ENCODE measurements around the gene CCDC9B.
A peak's percentile ranks its signal among the peaks of the same experiment; 100 is the strongest.

The CCDC9B gene

GRCh38 chr15:40330368-40330836 is 10.3 kb downstream of the CCDC9B start:
- DNase-seq (ENCODE audit: low spot score): peak; percentile 74

DNA sequence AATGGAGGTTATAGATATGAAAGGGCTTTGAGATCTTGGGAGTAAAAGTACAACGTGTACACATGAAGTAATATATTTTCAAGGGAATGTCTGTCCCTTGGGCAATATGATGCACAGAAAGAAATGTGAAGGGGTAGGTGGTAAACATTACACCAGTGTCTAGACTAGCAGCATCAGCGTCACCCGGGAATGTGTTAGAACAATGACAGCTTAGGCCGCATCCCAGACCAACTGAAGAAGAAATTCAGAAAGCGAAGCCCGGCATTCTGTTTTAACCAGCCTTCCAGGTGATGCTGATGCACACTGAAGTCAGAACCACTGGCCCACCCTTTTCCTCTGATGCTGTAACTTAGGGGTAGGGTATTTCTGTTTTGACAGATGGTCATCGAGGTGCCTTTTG is 10.9 kb downstream of the CCDC9B start:
- no peak for DNase-seq (ENCODE audit: low spot score)

GRCh38 chr15:40328751-40329150 is 12.0 kb downstream of the CCDC9B start:
- DNase-seq (ENCODE audit: low spot score): no peak

DNA sequence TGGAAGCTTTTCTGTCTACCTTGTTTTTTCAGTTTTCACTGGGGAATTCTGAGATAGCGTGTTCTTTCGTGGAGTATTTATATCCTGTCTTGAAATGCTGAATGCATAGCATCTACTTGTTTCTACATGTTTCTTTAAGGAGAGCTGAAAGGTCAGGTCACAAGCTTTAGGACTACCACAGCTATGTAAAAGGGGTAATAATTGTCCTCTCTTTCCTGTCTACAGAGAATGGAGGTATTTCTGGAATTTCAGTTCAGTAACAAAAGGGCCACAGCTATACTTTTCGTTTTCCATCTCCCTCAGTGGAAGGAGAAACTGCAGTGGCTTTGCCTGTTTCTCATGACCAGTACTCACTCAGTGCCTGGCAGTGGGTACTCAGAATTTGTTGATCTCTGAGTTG is 12.6 kb downstream of the CCDC9B start:
- DNase-seq (ENCODE audit: low spot score): no peak

DNA sequence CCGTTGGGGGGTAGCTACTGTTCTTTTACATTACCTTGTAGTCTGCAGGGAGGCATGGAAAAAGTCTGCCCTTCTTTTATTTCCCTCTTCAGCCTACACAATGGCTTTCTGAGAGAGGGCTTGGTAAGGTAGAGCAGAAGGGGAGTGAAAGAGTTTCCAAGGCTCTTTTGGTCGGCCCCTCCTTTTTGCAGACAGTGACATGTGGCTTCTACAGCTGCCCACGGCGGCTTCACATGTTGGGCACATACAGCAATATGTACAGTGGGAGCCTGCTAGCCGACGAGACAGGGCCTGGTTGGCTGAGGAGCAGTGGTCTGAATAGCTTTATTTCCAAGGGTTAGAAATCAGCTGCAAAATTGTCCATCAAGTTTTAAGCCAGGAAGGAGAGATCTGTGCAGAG is 13.3 kb downstream of the CCDC9B start:
- no peak for DNase-seq (ENCODE audit: low spot score)

DNA sequence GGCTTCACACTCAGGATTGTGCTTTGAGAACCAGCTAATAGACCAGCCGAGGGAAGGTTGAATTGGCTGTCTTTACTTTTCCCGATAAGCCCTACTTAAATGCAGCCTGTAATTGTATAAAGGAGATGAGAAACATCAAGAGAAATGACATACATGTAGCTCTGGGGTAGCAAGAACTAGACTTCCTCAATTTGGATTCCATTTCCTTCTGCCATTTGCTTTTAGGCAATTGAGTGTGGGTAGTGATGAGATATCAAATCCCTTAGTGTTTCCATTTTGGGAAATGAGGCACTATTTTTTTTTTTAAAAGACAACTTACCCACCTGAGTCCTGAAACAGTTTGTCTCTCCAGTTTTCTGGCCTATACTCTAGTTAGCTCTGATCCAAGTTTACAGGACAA is 15.0 kb downstream of the CCDC9B start:
- DNase-seq (ENCODE audit: low spot score): no peak

DNA sequence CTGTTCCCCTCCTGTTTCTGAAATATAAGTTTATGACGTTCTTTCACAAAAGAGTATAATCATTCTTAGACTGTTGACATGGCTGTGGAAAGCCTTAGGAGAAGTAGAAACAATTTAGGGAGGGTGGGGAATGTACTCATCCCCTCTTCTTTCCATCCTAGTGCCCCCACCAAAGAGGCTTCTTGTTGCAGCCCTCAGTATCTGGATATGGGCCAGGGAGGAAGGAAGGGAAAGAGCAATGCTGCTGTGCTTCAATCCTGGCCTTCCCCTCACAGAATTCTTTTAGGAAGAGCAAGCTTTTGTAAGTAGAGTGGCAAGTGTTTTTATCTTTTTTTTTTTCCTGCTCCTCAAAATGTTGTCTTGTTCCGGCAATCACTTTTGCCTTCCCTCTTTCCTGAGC is 15.6 kb downstream of the CCDC9B start:
- DNase-seq (ENCODE audit: low spot score): no peak

DNA sequence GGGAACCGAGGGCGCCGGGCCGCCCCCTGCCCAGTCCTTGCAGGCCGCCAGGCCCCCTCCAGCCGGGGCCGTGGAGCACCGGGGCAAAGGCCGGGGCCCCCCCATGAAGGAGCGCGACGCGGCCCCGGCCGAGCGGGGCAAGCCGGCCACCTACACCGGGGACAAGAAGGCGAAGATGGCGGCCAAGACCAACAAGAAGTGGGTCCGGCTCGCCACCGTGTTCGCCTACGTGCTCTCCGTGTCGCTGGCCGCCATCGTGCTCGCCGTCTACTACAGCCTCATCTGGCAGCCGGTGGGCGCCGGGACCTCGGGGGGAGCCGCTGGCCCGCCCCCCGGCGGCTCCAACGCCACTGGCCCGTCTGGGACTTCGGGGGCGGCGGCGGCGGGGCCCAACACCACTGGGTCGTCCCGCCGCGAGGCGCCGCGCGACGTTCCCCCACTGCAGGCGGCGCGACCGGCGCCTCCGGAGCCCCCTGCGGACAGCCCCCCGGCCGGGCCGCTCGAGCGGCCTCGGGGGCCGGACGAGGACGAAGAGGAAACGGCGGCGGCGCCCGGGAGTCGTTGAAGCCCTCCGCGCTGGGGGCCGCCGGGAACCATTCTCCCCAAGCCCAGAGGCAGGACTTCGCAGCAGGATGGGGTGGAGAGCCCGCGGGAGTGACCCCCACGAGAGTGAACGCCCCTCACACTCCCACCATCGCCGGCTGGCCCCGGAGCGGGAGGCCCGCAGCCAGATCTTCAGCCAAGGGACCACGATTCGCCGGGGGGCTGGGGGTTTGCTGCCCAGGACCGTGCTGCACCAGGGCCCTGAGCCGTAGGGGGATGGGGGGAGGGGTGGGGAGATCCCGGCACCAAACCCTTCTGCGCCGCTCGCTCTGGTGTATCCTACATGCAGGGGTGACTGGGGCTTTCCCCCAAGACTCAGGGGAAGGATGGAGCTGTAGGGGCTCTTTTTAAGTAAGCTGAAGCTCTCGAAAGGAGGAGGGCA is 16.5 kb downstream of the CCDC9B start:
- no peak for DNase-seq (ENCODE audit: low spot score)

- DNase-seq (ENCODE audit: low spot score): peak; percentile 91
These were observed 17.3 kb downstream of the CCDC9B start, which contains the start of gene INAFM2 for GRCh38 chr15:40323239-40323952. Gene INAFM2 (plus strand): TSS chr15:40323692. CDS start chr15:40324056, 364 bp downstream.

DNA sequence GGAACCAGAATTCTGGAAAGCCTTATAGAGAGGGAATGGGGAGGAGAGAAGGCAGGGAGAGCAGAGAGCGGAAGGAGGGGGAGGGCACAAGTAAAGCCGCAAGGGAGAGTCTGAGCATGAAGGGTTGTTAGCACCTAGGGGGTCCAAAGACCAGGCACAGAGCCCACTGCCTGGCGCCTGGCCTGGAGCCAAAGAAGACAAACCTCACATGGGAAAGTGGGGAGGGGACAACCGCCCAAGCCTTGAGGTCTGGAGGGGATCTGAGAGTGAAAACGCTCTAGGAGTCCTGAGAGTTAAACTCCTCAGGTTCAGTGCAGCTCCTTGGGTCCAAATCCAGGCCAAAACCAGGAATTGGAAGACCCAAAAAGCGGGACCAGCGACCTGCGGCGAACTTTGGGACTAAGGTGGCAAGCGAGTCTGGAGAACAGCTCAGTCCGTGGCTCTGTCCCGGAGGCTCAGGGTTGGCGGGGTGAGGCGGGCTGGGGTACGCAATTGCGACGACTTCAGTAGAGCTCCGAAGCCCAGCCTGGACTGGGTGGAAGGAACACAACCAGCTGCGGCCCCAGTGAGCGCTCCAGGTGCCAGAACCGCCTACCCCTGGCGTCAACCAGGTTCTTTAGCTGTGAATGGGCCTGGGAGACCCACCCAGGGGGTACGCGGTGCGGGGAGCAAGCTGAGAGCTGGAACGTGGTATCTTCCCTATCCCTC is 18.1 kb downstream of the CCDC9B start:
- DNase-seq (ENCODE audit: low spot score): no peak

- peak; percentile 77 for DNase-seq (ENCODE audit: low spot score)
These were observed 19.8 kb downstream of the CCDC9B start for GRCh38 chr15:40320931-40321371.

GRCh38 chr15:40320409-40320808 is 20.3 kb downstream of the CCDC9B start:
- DNase-seq (ENCODE audit: low spot score): no peak

GRCh38 chr15:40317580-40317979 is 23.2 kb downstream of the CCDC9B start:
- DNase-seq (ENCODE audit: low spot score): no peak

DNA sequence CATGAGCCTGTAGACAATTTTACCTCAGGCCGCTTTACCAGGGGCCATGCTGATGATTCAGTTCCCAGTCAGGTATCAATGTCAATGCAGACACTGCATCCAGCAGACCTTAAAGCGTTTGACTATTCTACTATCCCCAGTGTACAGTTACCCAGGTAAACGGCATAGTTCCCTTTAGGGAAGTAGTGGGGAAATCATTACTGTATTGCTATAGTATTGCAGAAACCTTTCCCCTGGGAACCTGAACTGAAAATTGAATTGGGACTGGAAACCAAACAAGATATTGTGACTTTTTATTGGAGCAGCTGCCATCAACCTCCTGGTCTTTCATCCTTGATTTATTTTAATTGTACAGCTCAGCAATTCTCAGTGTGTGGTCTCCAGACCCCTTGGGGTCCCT is 23.8 kb downstream of the CCDC9B start:
- no peak for DNase-seq (ENCODE audit: low spot score)

DNA sequence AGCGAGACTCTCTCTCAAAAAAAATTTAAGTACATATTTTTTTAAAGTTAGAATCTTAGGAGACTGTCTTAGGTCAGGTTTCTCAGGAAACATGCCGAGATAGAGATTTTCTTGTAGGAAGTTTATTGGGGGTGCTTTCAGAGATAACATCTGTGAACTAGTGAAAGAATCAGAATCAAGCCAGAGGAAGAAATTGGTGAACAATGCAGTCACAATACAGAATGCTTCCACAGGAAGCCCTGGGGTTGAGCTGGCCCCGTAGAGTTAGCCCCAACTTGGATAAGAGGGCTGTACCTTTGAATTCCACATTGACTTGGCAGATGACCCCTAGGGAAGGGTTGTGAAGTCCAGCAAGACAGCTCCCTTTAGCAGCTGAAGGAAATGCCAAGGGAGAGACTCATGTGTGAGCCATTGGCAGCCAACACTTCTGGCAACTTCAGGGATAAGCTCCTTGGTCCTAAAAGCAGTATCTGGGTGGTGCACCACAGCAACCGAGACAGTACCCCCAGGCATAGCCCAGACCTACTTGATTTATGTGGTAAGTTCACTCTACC is 25.9 kb downstream of the CCDC9B start:
- no peak for DNase-seq (ENCODE audit: low spot score)

DNA sequence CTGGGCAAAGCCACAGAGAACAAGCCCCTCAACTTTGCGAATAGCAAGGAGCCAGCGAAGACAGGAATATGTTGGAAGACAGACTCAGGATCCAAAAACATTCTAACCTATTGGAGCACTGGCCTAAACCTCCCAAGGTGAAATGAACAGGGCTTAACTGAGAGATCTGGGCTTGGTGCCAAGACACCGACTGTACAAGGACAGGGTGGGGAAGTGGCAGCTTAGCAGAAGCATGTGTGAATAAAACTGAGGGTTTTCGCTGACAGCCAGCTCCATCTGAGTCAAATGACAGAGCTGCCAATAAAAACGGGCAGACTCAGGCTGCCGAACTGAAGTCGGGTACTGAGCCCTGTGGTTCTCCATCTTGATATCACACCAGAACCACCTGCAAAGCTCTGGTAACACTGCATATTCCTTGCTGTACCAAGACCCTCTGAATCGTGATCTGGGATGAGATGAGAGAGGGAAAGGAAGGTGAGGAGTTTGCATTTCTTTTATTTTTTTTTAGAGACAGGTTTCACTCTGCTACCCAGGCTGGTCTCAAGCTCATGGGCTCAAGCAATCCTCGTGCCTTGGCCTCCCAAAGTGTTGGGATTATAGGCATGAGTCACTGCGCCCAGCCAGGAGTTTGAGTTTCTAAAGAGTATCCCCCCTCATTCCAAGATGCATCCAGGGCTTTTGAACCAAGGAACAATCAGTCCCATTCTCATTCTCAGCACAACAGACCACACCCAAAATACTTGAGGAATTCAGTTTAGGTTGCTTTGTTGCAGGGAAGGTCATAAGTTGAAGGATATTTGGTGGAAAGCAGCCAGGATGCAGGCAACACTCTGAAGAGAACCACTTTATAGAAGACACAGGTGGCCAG is 27.0 kb downstream of the CCDC9B start:
- peak; percentile 72 for DNase-seq (ENCODE audit: low spot score)

GRCh38 chr15:40312370-40313158 is 28.2 kb downstream of the CCDC9B start:
- no peak for DNase-seq (ENCODE audit: low spot score)

GRCh38 chr15:40310993-40311392 is 29.7 kb downstream of the CCDC9B start:
- no peak for DNase-seq (ENCODE audit: low spot score)

DNA sequence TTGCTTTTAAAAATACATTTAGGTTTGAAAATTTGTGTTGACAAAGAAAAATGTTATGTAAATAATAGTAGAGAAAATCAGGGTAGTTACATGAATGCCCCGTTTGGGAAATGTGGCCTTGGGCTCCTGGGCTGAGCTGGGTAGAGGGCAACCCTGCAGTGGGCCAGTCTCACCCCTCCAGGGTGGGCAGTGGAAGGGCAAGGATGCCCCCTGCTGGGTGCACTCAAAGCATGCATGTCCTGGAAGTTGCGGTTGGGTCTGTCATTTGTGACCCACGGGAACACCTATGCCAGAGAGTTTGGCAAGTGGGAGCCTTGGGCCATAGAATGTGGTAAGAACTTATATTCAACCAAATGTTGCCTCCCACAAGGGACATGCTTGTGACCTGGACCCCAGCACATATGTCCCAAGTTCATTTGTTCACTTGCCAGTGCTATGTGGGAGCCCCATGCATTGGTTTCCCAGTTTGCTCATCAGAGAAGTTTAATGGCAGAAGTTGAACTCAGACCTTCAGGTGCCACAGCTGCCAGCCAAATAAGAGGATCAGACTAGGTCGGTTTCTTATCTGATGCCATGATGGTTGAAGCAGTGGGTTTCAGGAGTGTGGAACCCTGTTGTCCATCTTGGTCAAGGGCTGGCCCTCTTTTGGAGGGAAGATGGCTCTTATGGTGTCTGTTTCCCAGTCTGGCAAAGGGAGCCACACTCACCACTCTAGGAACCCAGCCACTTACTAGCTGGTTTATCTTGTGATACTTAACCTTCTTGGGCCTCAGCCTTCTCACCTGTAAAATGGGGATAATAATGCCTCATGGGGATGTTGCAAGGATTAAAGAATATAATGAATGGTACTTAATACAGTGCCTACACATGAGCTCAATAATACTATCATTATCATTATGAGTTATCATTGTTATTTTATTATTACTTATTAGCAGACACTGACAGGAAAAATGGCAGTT is 30.5 kb downstream of the CCDC9B start:
- peak; percentile 72 for DNase-seq (ENCODE audit: low spot score)
